HEK293T (cell line): ENCODE measurements around the gene KAT14.

Source experiments
- ARNT ChIP-seq: fragments of 450-650 bp; IDR thresholded peaks from 2 replicates; pipeline ENCODE4 v1.6.1; 2017; ENCODE audit warnings: mild to moderate bottlenecking
- BHLHE40 ChIP-seq: fragments of 450-650 bp; IDR thresholded peaks from 2 replicates; pipeline ENCODE4 v1.6.1; 2016; ENCODE audit warnings: mild to moderate bottlenecking, moderate library complexity, borderline replicate concordance
- ELF4 ChIP-seq: fragments of 450-650 bp; IDR thresholded peaks from 2 replicates; pipeline ENCODE4 v1.6.1; 2017; ENCODE audit warnings: antibody characterized with exemption
- FOXA1 ChIP-seq: fragments of 450-650 bp; IDR thresholded peaks from 2 replicates; pipeline ENCODE4 v1.6.1; 2016; ENCODE audit warnings: mild to moderate bottlenecking
- FOXK2 ChIP-seq: fragments of 450-650 bp; IDR thresholded peaks from 2 replicates; pipeline ENCODE4 v1.6.1; 2016; ENCODE audit warnings: mild to moderate bottlenecking
- SP1 ChIP-seq: fragments of 450-650 bp; IDR thresholded peaks from 2 replicates; pipeline ENCODE4 v1.6.1; 2017
- TARDBP ChIP-seq: fragments of 450-650 bp; IDR thresholded peaks from 2 replicates; pipeline ENCODE4 v1.6.1; 2016
- ZNF384 ChIP-seq: fragments of 450-650 bp; IDR thresholded peaks from 2 replicates; pipeline ENCODE4 v1.6.1; 2016

DNA sequence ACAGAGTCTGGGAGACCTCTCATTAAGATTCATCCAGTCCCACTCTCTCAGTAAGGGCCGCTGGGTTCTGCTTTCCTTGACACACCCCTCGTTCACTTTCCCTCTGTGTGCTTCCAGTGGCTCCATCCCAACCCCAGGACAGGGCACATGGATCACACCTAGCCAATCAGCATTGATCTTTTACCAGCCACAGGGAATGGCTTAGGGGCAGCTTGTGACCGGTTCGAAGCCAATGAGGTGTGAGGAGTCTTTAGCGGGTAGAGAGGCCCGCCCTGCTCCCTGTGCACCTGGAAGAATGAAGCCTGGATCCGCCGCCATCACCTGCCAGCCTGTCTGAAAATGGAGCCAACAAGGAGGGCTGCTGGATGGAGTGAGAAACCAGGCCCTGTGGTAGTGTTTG, 44.8 kb upstream of the KAT14 start:
- no peak for TF ChIP-seq SP1
- no peak for TF ChIP-seq BHLHE40
- no peak for TF ChIP-seq ELF4
- TF ChIP-seq ZNF384: no peak
- no peak for TF ChIP-seq ARNT
- no peak for TF ChIP-seq FOXK2
- TF ChIP-seq TARDBP: no peak
- no peak for TF ChIP-seq FOXA1
